MM.1S (cell line): ENCODE measurements around the gene ZFYVE28.

Source experiments
- DNase-seq: peaks from one replicate; pipeline ENCODE4 v3.0.0-alpha.2; 2015
- H2AFZ ChIP-seq: fragments of 300-600 bp; sonication (generic); 2 replicates; pipeline ENCODE4 v1.6.0; 2016; ENCODE audit warnings: antibody characterized with exemption, low read length
- H3F3A ChIP-seq: fragments of 300-600 bp; sonication (generic); 2 replicates; pipeline ENCODE4 v1.6.1; 2016; ENCODE audit warnings: mild to moderate bottlenecking, antibody characterized with exemption, low read length, moderate library complexity, mixed read lengths; ENCODE audit not compliant: insufficient read depth
- H3K27ac ChIP-seq: fragments of 300-600 bp; sonication (generic); 2 replicates; pipeline ENCODE4 v1.5.1; 2016; ENCODE audit warnings: mild to moderate bottlenecking, low read length
- H3K27me3 ChIP-seq: fragments of 300-600 bp; sonication (generic); replicated peaks from 2 replicates; pipeline ENCODE4 v1.6.0; 2016; ENCODE audit warnings: low read length; ENCODE audit not compliant: insufficient read depth
- H3K36me3 ChIP-seq: fragments of 300-600 bp; sonication (generic); replicated peaks from 2 replicates; pipeline ENCODE4 v1.6.1; 2016; ENCODE audit warnings: mild to moderate bottlenecking, low read length, mixed read lengths; ENCODE audit not compliant: insufficient read depth
- H3K4me1 ChIP-seq: fragments of 300-600 bp; sonication (generic); 2 replicates; pipeline ENCODE4 v1.6.1; 2016; ENCODE audit warnings: low read length, mixed read lengths
- H3K4me2 ChIP-seq: fragments of 300-600 bp; sonication (generic); 2 replicates; pipeline ENCODE4 v1.6.0; 2016; ENCODE audit warnings: low read depth, low read length
- H3K4me3 ChIP-seq: fragments of 300-600 bp; sonication (generic); 2 replicates; pipeline ENCODE4 v1.5.1; 2016; ENCODE audit warnings: low read length, mixed read lengths
- H3K79me2 ChIP-seq: fragments of 300-600 bp; sonication (generic); 2 replicates; pipeline ENCODE4 v1.6.1; 2016; ENCODE audit warnings: mixed run types, low read length, mixed read lengths
- H3K9ac ChIP-seq: fragments of 300-600 bp; sonication (generic); 2 replicates; pipeline ENCODE4 v1.6.1; 2016; ENCODE audit warnings: low read length, mixed read lengths
- H3K9me2 ChIP-seq: fragments of 300-600 bp; sonication (generic); replicated peaks from 2 replicates; pipeline ENCODE4 v1.6.1; 2016; ENCODE audit warnings: mild to moderate bottlenecking, low read length, mixed read lengths; ENCODE audit not compliant: insufficient read depth
- H3K9me3 ChIP-seq: fragments of 300-600 bp; sonication (generic); replicated peaks from 2 replicates; pipeline ENCODE4 v1.6.1; 2016; ENCODE audit warnings: mild to moderate bottlenecking, low read length, mixed read lengths; ENCODE audit not compliant: insufficient read depth
- H4K20me1 ChIP-seq: fragments of 300-600 bp; sonication (generic); 2 replicates; pipeline ENCODE4 v1.6.1; 2016; ENCODE audit warnings: mild to moderate bottlenecking, low read length, moderate library complexity, mixed read lengths; ENCODE audit not compliant: insufficient read depth
- CTCF ChIP-seq: fragments of 300-600 bp; sonication (generic); IDR thresholded peaks from 2 replicates; pipeline ENCODE4 v1.5.1; 2016; ENCODE audit warnings: antibody characterized with exemption, low read length, mixed read lengths
- EZH2 ChIP-seq: fragments of 300-600 bp; sonication (generic); optimal IDR thresholded peaks from 2 replicates; pipeline ENCODE3; 2017; ENCODE audit warnings: low read depth, mild to moderate bottlenecking, antibody characterized with exemption, low read length, mixed read lengths
- EZH2phosphoT487 ChIP-seq: fragments of 300-600 bp; sonication (generic); IDR thresholded peaks from 2 replicates; pipeline ENCODE4 v1.6.1; 2018; ENCODE audit warnings: antibody characterized with exemption, low read length

Gene ZFYVE28

GRCh38 chr4:2256781-2257191 is 161.7 kb downstream of the ZFYVE28 start:
- Histone ChIP-seq H3K4me3 (no peak overlapping the region), H3K27me3 (no peaks in the 10 kb centered on the region), H2AFZ (no peak overlapping the region), H3K9me3 (no peaks in the 10 kb centered on the region), H3K4me2 (no peak overlapping the region), H3K4me1 (peaks cover 5% of the 10 kb centered on the region; the same call in 1 of the 2 replicates), H3K79me2 (peaks cover 23% of the 10 kb centered on the region), H3F3A (no peaks in the 10 kb centered on the region), H3K9me2 (no peaks in the 10 kb centered on the region), H3K9ac (no peak overlapping the region), H3K27ac (no peak overlapping the region), H4K20me1 (no peaks in the 10 kb centered on the region), H3K36me3 (no peaks in the 10 kb centered on the region)
- TF ChIP-seq EZH2phosphoT487 (no peak), CTCF (no peak), EZH2 (no peak)
- DNase-seq = no peak

GRCh38 chr4:2256156-2256731 is 162.2 kb downstream of the ZFYVE28 start:
- Histone ChIP-seq H3K79me2 (peaks cover 22% of the 10 kb centered on the region), H3K4me2 (no peak overlapping the region), H3K4me1 (peaks cover 5% of the 10 kb centered on the region; the same call in 1 of the 2 replicates)

GRCh38 chr4:2255501-2256155 is 162.8 kb downstream of the ZFYVE28 start:
- H3F3A ChIP-seq = no peaks in the 10 kb centered on the region
- H4K20me1 ChIP-seq = no peaks in the 10 kb centered on the region
- no peak overlapping the region for H3K4me2 ChIP-seq
- no peaks in the 10 kb centered on the region for H3K36me3 ChIP-seq
- H3K9me2 ChIP-seq = no peaks in the 10 kb centered on the region
- H2AFZ ChIP-seq = no peak overlapping the region
- H3K4me3 ChIP-seq = no peak overlapping the region
- H3K27ac ChIP-seq = no peak overlapping the region
- DNase-seq = no peak
- H3K4me1 ChIP-seq = peaks cover 2% of the 10 kb centered on the region; the same call in 1 of the 2 replicates
- H3K79me2 ChIP-seq = peaks cover 16% of the 10 kb centered on the region
- H3K9me3 ChIP-seq = no peaks in the 10 kb centered on the region
- TF ChIP-seq EZH2 (no peak), CTCF (no peak), EZH2phosphoT487 (no peak)
- H3K9ac ChIP-seq = no peak overlapping the region
- no peaks in the 10 kb centered on the region for H3K27me3 ChIP-seq

More at GRCh38 chr4:2256156-2256731, 162.2 kb downstream of the ZFYVE28 start:
- H3K9ac ChIP-seq = no peak overlapping the region
- H3K9me3 ChIP-seq = no peaks in the 10 kb centered on the region
- DNase-seq = no peak
- H3K27ac ChIP-seq = no peak overlapping the region
- TF ChIP-seq EZH2 (no peak), CTCF (no peak), EZH2phosphoT487 (no peak)
- H3F3A ChIP-seq = no peaks in the 10 kb centered on the region
- H4K20me1 ChIP-seq = no peaks in the 10 kb centered on the region
- no peaks in the 10 kb centered on the region for H3K36me3 ChIP-seq
- H3K9me2 ChIP-seq = no peaks in the 10 kb centered on the region
- H2AFZ ChIP-seq = no peak overlapping the region
- no peaks in the 10 kb centered on the region for H3K27me3 ChIP-seq
- no peak overlapping the region for H3K4me3 ChIP-seq
